GM21515 (cell line): ENCODE measurements around the gene CIDEA.

Experiments used
- ATAC-seq: cut with Tn5 transposase; IDR thresholded peaks from one replicate; pipeline ENCODE4 v1.9.1; 2021; ENCODE audit not compliant: unreplicated experiment

Gene CIDEA

DNA sequence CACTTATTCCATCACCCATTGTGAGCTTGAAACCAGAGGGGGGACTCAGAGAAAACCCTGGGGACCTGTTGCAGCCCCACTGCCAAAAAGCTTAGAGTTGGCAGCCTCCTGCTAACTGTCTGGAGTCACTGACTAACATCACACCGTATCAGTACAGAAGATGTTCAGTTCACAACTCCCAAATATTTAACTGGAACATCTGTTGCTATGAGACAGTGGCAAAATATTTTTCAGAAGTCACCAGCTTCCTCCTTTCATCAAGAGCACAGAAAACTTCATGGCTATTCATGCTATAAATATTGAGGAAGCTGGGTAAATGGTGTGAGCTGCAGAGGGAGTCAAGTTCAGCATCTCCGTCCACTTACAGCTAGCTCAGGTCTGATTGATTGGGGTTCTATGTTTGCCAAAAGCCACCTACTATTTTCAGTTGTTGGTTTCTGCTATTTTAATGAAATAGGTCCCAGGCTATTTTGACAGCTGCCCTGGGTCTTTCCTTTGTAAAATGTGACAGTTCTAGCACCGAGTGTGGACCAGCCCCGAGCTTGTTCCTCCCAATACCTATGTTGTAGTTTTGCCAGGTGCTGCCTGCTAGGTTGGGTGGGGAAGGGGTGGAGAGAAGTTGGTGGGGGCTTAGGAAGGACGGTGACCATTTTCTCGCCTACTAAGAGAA, 63.6 kb downstream of the CIDEA start:
- ATAC-seq = no peak

DNA sequence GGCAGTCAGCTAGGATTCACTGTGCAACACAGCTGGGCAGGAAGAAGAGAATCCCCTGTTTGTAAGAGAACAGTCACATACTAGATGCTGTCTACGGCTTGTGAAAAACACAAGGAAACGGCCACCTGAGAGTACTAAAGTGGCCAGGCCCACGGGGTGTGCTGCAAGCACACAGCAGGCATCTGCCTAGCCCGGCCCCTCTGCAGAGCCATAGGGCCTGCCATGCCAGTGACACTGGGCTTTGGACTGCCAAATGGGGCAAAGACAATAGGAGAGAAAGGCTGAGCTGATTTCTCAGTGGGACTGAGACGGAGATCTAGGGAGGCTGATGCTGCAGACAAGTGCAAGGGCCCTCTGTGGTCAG, 64.2 kb downstream of the CIDEA start:
- no peak for ATAC-seq

DNA sequence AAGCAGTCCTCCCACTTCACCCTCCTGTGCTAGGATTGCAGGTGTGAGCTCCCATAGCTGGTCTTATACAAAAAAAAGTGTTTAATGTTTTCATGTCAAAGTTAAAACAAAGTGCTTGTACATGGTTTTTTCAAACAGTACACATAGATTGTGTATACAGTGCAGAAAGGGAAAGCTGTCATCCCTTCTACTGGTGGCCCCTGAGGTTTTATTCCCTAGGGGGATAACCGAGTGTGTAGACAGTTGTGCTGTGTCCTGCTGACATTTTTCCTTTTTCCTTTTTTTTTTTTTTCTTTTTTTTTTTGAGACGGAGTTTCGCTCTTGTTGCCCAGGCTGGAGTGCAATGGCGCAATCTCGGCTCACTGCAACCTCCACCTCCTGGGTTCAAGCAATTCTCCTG, 64.7 kb downstream of the CIDEA start:
- no peak for ATAC-seq

DNA sequence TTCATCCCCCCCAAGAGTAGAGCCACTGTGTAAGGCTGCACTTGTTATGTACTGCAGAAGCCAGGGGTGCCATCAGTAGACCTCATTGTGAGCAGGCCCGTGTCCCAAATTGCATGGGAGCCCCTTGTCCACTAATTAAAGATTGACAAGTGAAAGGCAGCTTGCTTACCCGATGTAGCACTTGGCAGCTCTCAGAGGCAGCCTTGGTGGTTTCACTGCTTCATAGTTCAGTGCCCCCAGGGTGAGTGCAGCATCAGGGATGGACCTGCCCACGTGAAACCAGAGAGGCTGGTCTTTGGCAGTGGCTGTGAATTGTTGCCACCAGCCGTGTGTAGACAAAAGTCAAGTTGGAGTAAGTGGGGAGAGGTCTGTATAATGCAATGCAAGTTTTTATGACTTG, 67.2 kb downstream of the CIDEA start:
- ATAC-seq = peak; percentile 52

DNA sequence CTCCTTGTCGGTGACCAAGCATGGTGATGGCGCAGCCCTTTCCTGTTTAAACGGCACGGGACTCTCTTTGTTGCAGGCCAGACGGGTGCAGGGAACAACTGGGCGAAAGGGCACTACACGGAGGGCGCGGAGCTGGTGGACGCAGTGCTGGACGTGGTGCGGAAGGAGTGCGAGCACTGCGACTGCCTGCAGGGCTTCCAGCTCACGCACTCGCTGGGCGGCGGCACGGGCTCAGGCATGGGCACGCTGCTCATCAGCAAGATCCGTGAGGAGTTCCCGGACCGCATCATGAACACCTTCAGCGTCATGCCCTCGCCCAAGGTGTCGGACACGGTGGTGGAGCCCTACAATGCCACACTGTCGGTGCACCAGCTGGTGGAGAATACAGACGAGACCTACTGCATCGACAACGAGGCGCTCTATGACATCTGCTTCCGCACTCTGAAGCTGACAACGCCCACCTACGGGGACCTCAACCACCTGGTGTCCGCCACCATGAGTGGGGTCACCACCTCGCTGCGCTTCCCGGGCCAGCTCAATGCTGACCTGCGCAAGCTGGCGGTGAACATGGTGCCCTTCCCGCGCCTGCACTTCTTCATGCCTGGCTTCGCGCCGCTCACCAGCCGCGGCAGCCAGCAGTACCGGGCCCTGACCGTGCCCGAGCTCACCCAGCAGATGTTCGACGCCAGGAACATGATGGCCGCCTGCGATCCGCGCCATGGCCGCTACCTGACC, 71.0 kb downstream of the CIDEA start:
- no peak for ATAC-seq

DNA sequence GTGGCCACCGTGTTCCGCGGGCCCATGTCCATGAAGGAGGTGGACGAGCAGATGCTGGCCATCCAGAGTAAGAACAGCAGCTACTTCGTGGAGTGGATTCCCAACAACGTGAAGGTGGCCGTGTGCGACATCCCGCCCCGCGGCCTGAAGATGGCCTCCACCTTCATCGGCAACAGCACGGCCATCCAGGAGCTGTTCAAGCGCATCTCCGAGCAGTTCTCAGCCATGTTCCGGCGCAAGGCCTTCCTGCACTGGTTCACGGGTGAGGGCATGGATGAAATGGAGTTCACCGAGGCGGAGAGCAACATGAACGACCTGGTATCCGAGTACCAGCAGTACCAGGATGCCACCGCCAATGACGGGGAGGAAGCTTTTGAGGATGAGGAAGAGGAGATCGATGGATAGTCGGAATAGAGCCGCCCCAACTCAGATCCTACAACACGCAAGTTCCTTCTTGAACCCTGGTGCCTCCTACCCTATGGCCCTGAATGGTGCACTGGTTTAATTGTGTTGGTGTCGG, 71.6 kb downstream of the CIDEA start:
- ATAC-seq = no peak

DNA sequence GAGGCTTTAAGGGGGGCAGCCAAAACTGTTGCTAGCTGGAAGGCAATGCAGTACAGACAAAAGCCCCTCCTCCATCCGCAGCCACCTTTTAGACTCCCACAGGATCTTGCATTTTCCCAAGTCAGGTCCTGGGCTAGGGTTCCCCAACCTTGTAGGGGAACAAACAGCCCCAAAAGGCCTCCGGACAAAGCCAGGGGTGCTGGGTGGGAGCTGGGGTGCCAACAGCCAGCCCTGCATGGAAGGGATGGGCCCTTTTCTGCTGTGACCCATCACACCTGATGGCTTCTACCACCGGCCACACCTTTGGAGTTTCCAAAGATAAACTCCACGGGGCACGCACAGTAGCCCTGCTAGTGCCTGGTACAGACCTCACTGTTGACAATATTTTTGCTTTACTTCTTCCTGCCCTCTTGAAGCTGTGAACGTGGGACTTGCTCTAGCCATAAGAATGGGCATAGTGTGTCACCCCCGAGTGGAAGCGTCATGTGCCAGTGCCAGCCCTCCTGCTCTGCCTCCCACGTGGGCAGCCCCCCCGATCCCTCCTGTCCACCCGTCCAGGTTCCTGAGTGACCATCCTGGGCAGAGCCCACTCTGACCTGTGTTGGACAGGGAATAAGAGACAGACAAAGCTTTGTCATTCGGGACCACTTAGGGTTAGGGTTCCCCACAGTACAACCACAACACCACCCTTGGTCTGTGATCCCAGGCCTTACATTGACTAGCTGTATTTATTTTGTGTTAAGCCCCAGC, 72.7 kb downstream of the CIDEA start:
- no peak for ATAC-seq
